PC-9 (cell line): ENCODE measurements around the gene PRKCB. TPM values are rescaled to one million over a fixed set of nuclear protein-coding genes. Genes with fewer than 3 reads are reported as not detected.

Source experiments
- BruUV-seq: library from RNA; stranded (reverse); fragments of 400-500 nt; replicated peaks from 2 replicates; lab custom pipeline; 2021; lab: Mats Ljungman, UMichigan
- CTCF ChIA-PET: fragments of 300-600 bp; sonication (Branson Sonifier 250); formaldehyde crosslinking; loops from one replicate; lab custom pipeline; 2022; ENCODE audit warnings: antibody characterized with exemption; lab: Charles Lee
- POLR2A ChIA-PET: fragments of 300-600 bp; sonication (Branson Sonifier 250); formaldehyde crosslinking; loops from one replicate; lab custom pipeline; 2022; ENCODE audit warnings: antibody characterized with exemption; ENCODE audit not compliant: unreplicated experiment; lab: Charles Lee
- DNase-seq, 2 experiments: peaks; one replicate each; pipeline versions ENCODE4 v3.0.0 to v3.0.0-alpha.2; 2015 to 2022; ENCODE audit warnings: mixed read lengths in 1 of 2
- H2AFZ ChIP-seq: fragments of 200-600 bp; sonication (generic); 2 replicates; pipeline ENCODE4 v1.8.1; 2017; ENCODE audit warnings: antibody characterized with exemption
- H3F3A ChIP-seq: fragments of 200-600 bp; sonication (generic); 2 replicates; pipeline ENCODE4 v1.8.1; 2017; ENCODE audit warnings: antibody characterized with exemption, mild to moderate bottlenecking, low read depth; ENCODE audit not compliant: insufficient read depth
- H3K27ac ChIP-seq: fragments of 200-600 bp; sonication (generic); 2 replicates; pipeline ENCODE4 v1.6.1; 2016; ENCODE audit warnings: mixed run types
- H3K27me3 ChIP-seq: fragments of 200-600 bp; sonication (generic); 2 replicates; pipeline ENCODE4 v1.6.1; 2016; ENCODE audit warnings: low read depth, mixed run types; ENCODE audit not compliant: insufficient read depth
- H3K36me3 ChIP-seq: fragments of 200-600 bp; sonication (generic); 2 replicates; pipeline ENCODE4 v1.6.1; 2016; ENCODE audit warnings: low read depth, mixed run types
- H3K4me1 ChIP-seq: fragments of 200-600 bp; sonication (generic); replicated peaks from 2 replicates; pipeline ENCODE4 v1.6.1; 2016; ENCODE audit warnings: mixed run types; ENCODE audit not compliant: insufficient read depth
- H3K4me2 ChIP-seq: fragments of 200-600 bp; sonication (generic); 2 replicates; pipeline ENCODE4 v1.6.1; 2017; ENCODE audit warnings: mixed run types
- H3K4me3 ChIP-seq: fragments of 200-600 bp; sonication (generic); 2 replicates; pipeline ENCODE4 v1.6.1; 2016; ENCODE audit warnings: mixed run types
- H3K79me2 ChIP-seq: fragments of 200-600 bp; sonication (generic); 2 replicates; pipeline ENCODE4 v1.6.1; 2017; ENCODE audit warnings: low read depth, mixed run types
- H3K9me2 ChIP-seq: fragments of 200-600 bp; sonication (generic); 2 replicates; pipeline ENCODE4 v1.8.1; 2017; ENCODE audit warnings: mild to moderate bottlenecking; ENCODE audit not compliant: insufficient read depth
- H3K9me3 ChIP-seq: fragments of 200-600 bp; sonication (generic); 2 replicates; pipeline ENCODE4 v1.8.1; 2016; ENCODE audit warnings: low read depth; ENCODE audit not compliant: insufficient read depth
- H4K20me1 ChIP-seq: fragments of 200-600 bp; sonication (generic); 2 replicates; pipeline ENCODE4 v1.8.1; 2017; ENCODE audit not compliant: insufficient read depth
- CTCF ChIP-seq: fragments of 200-600 bp; sonication (generic); conservative IDR thresholded peaks from 2 replicates; pipeline ENCODE4 v1.6.1; 2017; ENCODE audit warnings: mixed run types, antibody characterized with exemption, mild to moderate bottlenecking, moderate library complexity
- EZH2 ChIP-seq: fragments of 200-600 bp; sonication (generic); IDR thresholded peaks from 2 replicates; pipeline ENCODE4 v1.8.0; 2017; ENCODE audit warnings: antibody characterized with exemption, low read depth
- intact Hi-C: fragments of 100-400 bp; cut with micrococcal nuclease; formaldehyde crosslinking; loops from one replicate; pipeline ENCODE4 v1.10.0; 2022; ENCODE audit not compliant: unreplicated experiment
- total RNA-seq: library from RNA; stranded (reverse); gene quantifications from 2 replicates; pipeline ENCODE4 v1.2.3, GENCODE V29; 2021

The PRKCB gene
- total RNA-seq, 1 experiment from 2014 or later = not detected

GRCh38 chr16:23899869-23900268, 64.1 kb downstream of the PRKCB start:
- H3K4me3 ChIP-seq = no peak overlapping the region
- no peaks in the 10 kb centered on the region for H3K79me2 ChIP-seq
- intact Hi-C loops = no loop called here
- BruUV-seq = no TSS peak
- H3F3A ChIP-seq = no peaks in the 10 kb centered on the region
- H3K9me3 ChIP-seq = no peaks in the 10 kb centered on the region
- no peaks in the 10 kb centered on the region for H3K9me2 ChIP-seq
- ChIA-PET POLR2A (no interaction called here), CTCF (no interaction called here)
- H2AFZ ChIP-seq = no peak overlapping the region
- H3K36me3 ChIP-seq = no peaks in the 10 kb centered on the region
- no peak for DNase-seq
- H3K4me1 ChIP-seq = no peaks in the 10 kb centered on the region
- H4K20me1 ChIP-seq = no peaks in the 10 kb centered on the region
- H3K4me2 ChIP-seq = no peak overlapping the region
- TF ChIP-seq EZH2 = no peak
- no peak for TF ChIP-seq CTCF
- H3K27ac ChIP-seq = no peak overlapping the region
- H3K27me3 ChIP-seq = peaks cover 12% of the 10 kb centered on the region; the same call in 1 of the 2 replicates

DNA sequence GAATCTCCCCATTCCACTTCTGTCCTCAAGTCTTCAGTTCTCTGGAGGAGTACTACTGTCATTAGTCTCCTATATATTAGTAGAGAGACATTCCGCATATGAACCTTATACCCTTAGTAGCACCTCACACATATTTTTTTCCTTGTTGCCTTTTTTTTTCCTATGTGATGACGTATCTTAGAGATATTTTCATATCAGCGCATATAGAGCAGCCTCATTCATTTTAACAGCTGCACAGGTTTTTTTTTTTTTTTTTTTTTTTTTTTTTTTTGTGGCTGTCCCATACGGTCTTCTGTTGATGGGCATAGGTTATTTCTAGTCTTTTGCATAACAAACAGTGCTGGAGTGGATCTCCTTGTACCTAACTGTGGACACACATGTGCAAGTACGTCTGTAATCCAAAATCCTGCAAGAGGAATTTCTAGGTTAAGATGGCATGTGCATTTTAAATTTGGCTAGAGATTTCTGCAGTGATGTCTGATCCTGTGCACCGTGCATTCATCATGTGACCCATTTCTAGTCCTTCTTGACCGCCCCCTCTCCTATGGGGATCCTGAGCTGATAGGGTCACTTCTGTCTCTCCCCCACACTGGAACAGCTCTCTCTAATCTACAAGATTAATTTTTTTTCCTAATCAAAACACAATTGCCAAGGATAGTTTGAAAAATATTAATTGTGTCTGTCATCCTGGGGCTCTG, 64.8 kb downstream of the PRKCB start:
- BruUV-seq = no TSS peak
- no peak for DNase-seq
- no peaks in the 10 kb centered on the region for H3F3A ChIP-seq
- POLR2A ChIA-PET = no interaction called here
- intact Hi-C loops = no loop called here
- CTCF ChIA-PET = no interaction called here
- H3K36me3 ChIP-seq = no peaks in the 10 kb centered on the region
- no peaks in the 10 kb centered on the region for H3K79me2 ChIP-seq
- no peak overlapping the region for H3K27ac ChIP-seq
- TF ChIP-seq EZH2 = no peak
- no peak for TF ChIP-seq CTCF
- no peak overlapping the region for H2AFZ ChIP-seq
- peaks cover 12% of the 10 kb centered on the region; the same call in 1 of the 2 replicates for H3K27me3 ChIP-seq
- H3K4me1 ChIP-seq = no peaks in the 10 kb centered on the region
- H3K4me2 ChIP-seq = no peak overlapping the region
- no peaks in the 10 kb centered on the region for H3K9me3 ChIP-seq
- no peaks in the 10 kb centered on the region for H4K20me1 ChIP-seq
- H3K9me2 ChIP-seq = no peaks in the 10 kb centered on the region
- no peak overlapping the region for H3K4me3 ChIP-seq

DNA sequence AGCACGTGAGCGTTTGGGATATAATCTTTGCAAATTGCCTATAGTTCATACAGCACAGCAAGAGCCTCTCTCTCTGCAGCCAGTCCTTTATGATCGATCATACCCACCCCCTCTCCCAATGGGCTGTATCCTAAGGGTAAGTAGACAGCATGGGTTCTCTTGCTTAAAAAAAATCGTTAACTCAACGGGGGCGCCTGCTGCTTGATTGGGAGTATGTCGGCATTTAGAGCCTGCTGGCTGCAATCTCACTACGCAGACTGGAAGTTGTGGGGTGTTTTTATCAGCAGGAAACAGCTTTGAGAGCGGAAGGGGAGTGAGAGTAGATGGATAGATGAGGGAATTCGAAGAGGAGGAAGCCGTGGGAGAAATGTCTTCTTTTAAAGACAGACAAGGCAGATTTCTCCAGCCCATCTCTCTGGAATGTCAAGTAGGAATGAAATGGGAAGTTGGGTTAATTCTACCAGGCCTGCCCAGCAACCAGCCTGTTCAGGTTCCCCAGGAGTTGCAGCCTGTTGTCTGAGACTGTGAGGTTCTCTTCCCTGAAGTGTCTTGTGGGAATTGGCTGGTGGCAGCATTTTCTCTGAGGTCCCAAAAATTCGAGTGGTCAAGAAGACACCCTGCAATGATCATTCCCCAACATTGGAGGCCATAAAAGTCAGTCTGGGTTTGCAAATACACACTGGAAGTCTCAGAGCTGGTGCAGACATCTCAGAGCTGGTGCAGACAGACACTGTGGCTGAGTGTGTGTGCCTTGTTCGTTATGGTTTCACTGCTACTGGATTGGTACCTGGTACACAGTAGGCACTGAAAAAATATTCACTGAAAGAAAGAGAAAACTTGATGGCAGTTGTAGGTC, 65.6 kb downstream of the PRKCB start:
- POLR2A ChIA-PET = no interaction called here
- H3K4me1 ChIP-seq = no peaks in the 10 kb centered on the region
- no TSS peak for BruUV-seq

More for the DNA sequence above, 65.6 kb downstream of the PRKCB start:
- Histone ChIP-seq H3K4me3 (no peak overlapping the region), H3K36me3 (no peaks in the 10 kb centered on the region), H3K4me2 (no peak overlapping the region), H3K9me3 (no peaks in the 10 kb centered on the region), H3K27ac (no peak overlapping the region), H3K27me3 (peaks cover 12% of the 10 kb centered on the region; the same call in 1 of the 2 replicates), H3K9me2 (no peaks in the 10 kb centered on the region), H3K79me2 (no peaks in the 10 kb centered on the region), H2AFZ (no peak overlapping the region), H3F3A (no peaks in the 10 kb centered on the region), H4K20me1 (no peaks in the 10 kb centered on the region)
- no peak for DNase-seq
- intact Hi-C loops = no loop called here
- no peak for TF ChIP-seq CTCF
- no peak for TF ChIP-seq EZH2
- CTCF ChIA-PET = no interaction called here
